Measurements from ENCODE around the gene CD3G.
A peak's percentile ranks its signal among the peaks of the same experiment; 100 is the strongest.

Gene CD3G

DNA sequence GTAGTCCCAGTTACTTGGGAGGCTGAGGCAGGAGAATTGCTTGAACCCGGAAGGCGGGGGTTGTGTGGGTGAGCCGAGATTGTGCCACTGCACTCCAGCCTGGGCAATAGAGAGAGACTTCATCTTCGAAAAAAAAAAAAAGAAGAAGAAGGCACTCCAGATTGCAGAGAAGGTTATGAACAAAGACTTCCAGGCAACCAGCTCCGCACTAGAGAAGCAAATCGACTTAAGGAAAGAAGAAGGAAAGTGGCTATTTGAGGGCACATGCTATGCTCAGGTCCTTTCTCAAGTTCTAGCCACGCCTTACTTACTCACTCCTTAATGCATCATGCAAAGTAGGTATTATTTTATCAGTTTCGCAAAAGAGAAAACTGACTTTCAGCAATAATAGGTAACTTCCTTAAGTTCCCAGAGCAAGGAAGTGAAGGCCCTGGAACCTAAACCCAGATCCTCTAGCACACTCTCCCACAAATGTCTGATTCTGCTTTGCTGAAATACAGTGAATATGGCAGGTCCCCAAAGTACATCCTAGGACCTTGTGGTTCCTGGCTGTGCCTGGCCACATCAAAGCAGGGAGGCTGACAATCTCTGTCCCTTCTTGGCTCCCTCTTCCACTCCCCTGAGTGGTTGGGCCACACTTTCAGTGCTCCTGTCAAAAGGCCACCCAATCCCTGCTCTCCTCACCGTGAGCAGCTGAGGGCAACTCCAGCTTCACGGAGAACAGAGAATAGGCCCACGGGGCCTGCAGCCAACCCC, 25.4 kb upstream of the CD3G start:
- no peak for DNase-seq (ENCODE audit: low spot score)
- peaks cover 0 to 14% (median 0%) of the 10 kb centered on the region in 3 experiments for H3K27me3 ChIP-seq (ENCODE audit: control insufficient read depth in 3 of 3, insufficient read depth in 3 of 3, low read depth in 1 of 3, low read length in 3 of 3)
- H3K36me3 ChIP-seq (replicated peaks in 1 of 2; ENCODE audit: control insufficient read depth in 2 of 2, insufficient read depth in 2 of 2, low read length in 2 of 2), result no peaks in the 10 kb centered on the region
- H3K4me1 ChIP-seq (ENCODE audit: control insufficient read depth in 2 of 2, insufficient read depth in 1 of 2, low read depth in 1 of 2, low read length in 2 of 2), result peaks cover 0 to 18% of the 10 kb centered on the region in 2 donors
- H3K27ac ChIP-seq (replicated peaks; ENCODE audit: low read length), result no peak overlapping the region
- H4K91ac ChIP-seq (ENCODE audit: low read depth, low read length, poor library complexity), result no peak overlapping the region
- no peak overlapping the region for H3K4me3 ChIP-seq (ENCODE audit: low read length in 2 of 2)
- H2BK120ac ChIP-seq (ENCODE audit: low read depth, low read length), result no peak overlapping the region
- H3K79me1 ChIP-seq (ENCODE audit: low read depth, low read length), result no peaks in the 10 kb centered on the region
- H3K23ac ChIP-seq (ENCODE audit: low read depth, low read length, poor library complexity), result no peak overlapping the region
- H3K18ac ChIP-seq (ENCODE audit: low read length), result no peak overlapping the region
- H2BK15ac ChIP-seq (ENCODE audit: low read length), result no peak overlapping the region
- no peak overlapping the region for H2AK5ac ChIP-seq (ENCODE audit: low read depth, low read length)
- no peak overlapping the region for H2AFZ ChIP-seq (ENCODE audit: low read length)
- H3K9ac ChIP-seq (ENCODE audit: low read depth, low read length, poor library complexity), result no peak overlapping the region
- no peak overlapping the region for H3K14ac ChIP-seq (ENCODE audit: low read length)
- H2BK5ac ChIP-seq (ENCODE audit: low read length), result no peak overlapping the region
- no peak overlapping the region for H4K8ac ChIP-seq (ENCODE audit: low read depth, low read length)
- no CpG with 5 or more reads among the region's 11 CpGs for WGBS, 2 donors (ENCODE audit: extremely low coverage in 2 of 2, insufficient read length in 2 of 2, insufficient replicate concordance in 1 of 2)
- peak overlapping the region; percentile 51 for H2BK12ac ChIP-seq (ENCODE audit: low read length)
- H3K4ac ChIP-seq (ENCODE audit: low read length), result no peak overlapping the region
- H3K9me3 ChIP-seq (replicated peaks in 1 of 2; ENCODE audit: control insufficient read depth in 2 of 2, insufficient read depth in 1 of 2, low read depth in 1 of 2, low read length in 2 of 2), result peaks cover 0 to 3% of the 10 kb centered on the region in 2 donors
- no peak overlapping the region for H3K4me2 ChIP-seq (ENCODE audit: insufficient read depth, low read length, poor library complexity, severe bottlenecking)

DNA sequence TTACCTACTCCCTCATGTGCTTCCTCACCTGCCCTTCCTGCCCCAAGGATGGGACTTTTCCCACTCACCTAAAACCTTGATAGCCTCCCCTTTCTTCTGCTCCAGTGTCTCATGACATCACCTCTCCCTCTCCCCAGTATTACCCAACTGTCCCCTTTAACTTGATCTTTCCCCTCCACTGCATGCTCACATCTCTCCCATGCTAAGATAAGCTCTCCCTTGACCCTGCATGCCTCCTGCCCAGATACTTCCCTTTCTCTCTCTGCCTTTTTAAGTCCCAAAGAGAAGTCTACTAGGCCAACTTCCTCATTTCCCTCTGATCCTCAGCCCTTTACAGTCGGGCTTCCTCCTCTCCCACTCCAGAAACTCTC, 24.8 kb upstream of the CD3G start:
- Histone ChIP-seq H4K91ac (ENCODE audit: low read depth, low read length, poor library complexity) (no peak overlapping the region), H3K4ac (ENCODE audit: low read length) (no peak overlapping the region), H3K9me3 (replicated peaks in 1 of 2; ENCODE audit: control insufficient read depth in 2 of 2, insufficient read depth in 1 of 2, low read depth in 1 of 2, low read length in 2 of 2) (peaks cover 0 to 4% of the 10 kb centered on the region in 2 donors), H3K36me3 (replicated peaks in 1 of 2; ENCODE audit: control insufficient read depth in 2 of 2, insufficient read depth in 2 of 2, low read length in 2 of 2) (no peaks in the 10 kb centered on the region), H3K4me1 (ENCODE audit: control insufficient read depth in 2 of 2, insufficient read depth in 1 of 2, low read depth in 1 of 2, low read length in 2 of 2) (peaks cover 0 to 18% of the 10 kb centered on the region in 2 donors), H3K23ac (ENCODE audit: low read depth, low read length, poor library complexity) (no peak overlapping the region), H3K9ac (ENCODE audit: low read depth, low read length, poor library complexity) (no peak overlapping the region), H3K27me3 (ENCODE audit: control insufficient read depth in 3 of 3, insufficient read depth in 3 of 3, low read depth in 1 of 3, low read length in 3 of 3) (peaks cover 0 to 11% (median 0%) of the 10 kb centered on the region in 3 experiments), H3K4me3 (ENCODE audit: low read length in 2 of 2) (no peak overlapping the region), H2BK5ac (ENCODE audit: low read length) (no peak overlapping the region), H3K79me1 (ENCODE audit: low read depth, low read length) (no peaks in the 10 kb centered on the region), H3K4me2 (ENCODE audit: insufficient read depth, low read length, poor library complexity, severe bottlenecking) (no peak overlapping the region), H2BK120ac (ENCODE audit: low read depth, low read length) (no peak overlapping the region), H2BK15ac (ENCODE audit: low read length) (no peak overlapping the region), H3K18ac (ENCODE audit: low read length) (no peak overlapping the region), H3K27ac (replicated peaks; ENCODE audit: low read length) (no peak overlapping the region), H2AK5ac (ENCODE audit: low read depth, low read length) (no peak overlapping the region), H2BK12ac (ENCODE audit: low read length) (no peak overlapping the region), H2AFZ (ENCODE audit: low read length) (no peak overlapping the region), H4K8ac (ENCODE audit: low read depth, low read length) (no peak overlapping the region), H3K14ac (ENCODE audit: low read length) (no peak overlapping the region)
- WGBS, 2 donors (ENCODE audit: extremely low coverage in 2 of 2, insufficient read length in 2 of 2, insufficient replicate concordance in 1 of 2), result no CpG with 5 or more reads among the region's 1 CpG
- no peak for DNase-seq (ENCODE audit: low spot score)

- Histone ChIP-seq H2BK5ac (ENCODE audit: low read length) (no peak overlapping the region), H3K27ac (replicated peaks; ENCODE audit: low read length) (no peak overlapping the region), H3K4me3 (ENCODE audit: low read length in 2 of 2) (no peak overlapping the region), H2AFZ (ENCODE audit: low read length) (no peak overlapping the region), H4K91ac (ENCODE audit: low read depth, low read length, poor library complexity) (no peak overlapping the region), H3K4me1 (ENCODE audit: control insufficient read depth in 2 of 2, insufficient read depth in 1 of 2, low read depth in 1 of 2, low read length in 2 of 2) (peaks cover 0 to 11% of the 10 kb centered on the region in 2 donors), H4K8ac (ENCODE audit: low read depth, low read length) (no peak overlapping the region), H3K9me3 (replicated peaks in 1 of 2; ENCODE audit: control insufficient read depth in 2 of 2, insufficient read depth in 1 of 2, low read depth in 1 of 2, low read length in 2 of 2) (peaks cover 0 to 4% of the 10 kb centered on the region in 2 donors), H3K18ac (ENCODE audit: low read length) (no peak overlapping the region), H3K4ac (ENCODE audit: low read length) (no peak overlapping the region), H3K4me2 (ENCODE audit: insufficient read depth, low read length, poor library complexity, severe bottlenecking) (no peak overlapping the region), H2BK120ac (ENCODE audit: low read depth, low read length) (no peak overlapping the region), H3K79me1 (ENCODE audit: low read depth, low read length) (no peaks in the 10 kb centered on the region), H2BK15ac (ENCODE audit: low read length) (no peak overlapping the region), H3K27me3 (ENCODE audit: control insufficient read depth in 3 of 3, insufficient read depth in 3 of 3, low read depth in 1 of 3, low read length in 3 of 3) (peaks cover 0 to 11% (median 0%) of the 10 kb centered on the region in 3 experiments), H3K36me3 (replicated peaks in 1 of 2; ENCODE audit: control insufficient read depth in 2 of 2, insufficient read depth in 2 of 2, low read length in 2 of 2) (no peaks in the 10 kb centered on the region), H3K23ac (ENCODE audit: low read depth, low read length, poor library complexity) (no peak overlapping the region), H2AK5ac (ENCODE audit: low read depth, low read length) (no peak overlapping the region), H3K14ac (ENCODE audit: low read length) (no peak overlapping the region), H2BK12ac (ENCODE audit: low read length) (no peak overlapping the region), H3K9ac (ENCODE audit: low read depth, low read length, poor library complexity) (no peak overlapping the region)
- DNase-seq (ENCODE audit: low spot score), result no peak
- no CpG with 5 or more reads among the region's 3 CpGs for WGBS, 2 donors (ENCODE audit: extremely low coverage in 2 of 2, insufficient read length in 2 of 2, insufficient replicate concordance in 1 of 2)
Observed at GRCh38 chr11:118320515-118320914, 23.6 kb upstream of the CD3G start.

GRCh38 chr11:118321386-118322082, 22.6 kb upstream of the CD3G start:
- no CpG with 5 or more reads among the region's 5 CpGs for WGBS, 2 donors (ENCODE audit: extremely low coverage in 2 of 2, insufficient read length in 2 of 2, insufficient replicate concordance in 1 of 2)
- H2BK12ac ChIP-seq (ENCODE audit: low read length), result no peak overlapping the region

More at GRCh38 chr11:118321386-118322082, 22.6 kb upstream of the CD3G start:
- no peak overlapping the region for H2AK5ac ChIP-seq (ENCODE audit: low read depth, low read length)
- no peak overlapping the region for H3K23ac ChIP-seq (ENCODE audit: low read depth, low read length, poor library complexity)
- H3K36me3 ChIP-seq (replicated peaks in 1 of 2; ENCODE audit: control insufficient read depth in 2 of 2, insufficient read depth in 2 of 2, low read length in 2 of 2), result no peaks in the 10 kb centered on the region
- H3K18ac ChIP-seq (ENCODE audit: low read length), result no peak overlapping the region
- H4K8ac ChIP-seq (ENCODE audit: low read depth, low read length), result no peak overlapping the region
- H3K4ac ChIP-seq (ENCODE audit: low read length), result no peak overlapping the region
- H4K91ac ChIP-seq (ENCODE audit: low read depth, low read length, poor library complexity), result no peak overlapping the region
- H3K4me2 ChIP-seq (ENCODE audit: insufficient read depth, low read length, poor library complexity, severe bottlenecking), result no peak overlapping the region
- H3K9me3 ChIP-seq (replicated peaks in 1 of 2; ENCODE audit: control insufficient read depth in 2 of 2, insufficient read depth in 1 of 2, low read depth in 1 of 2, low read length in 2 of 2), result peaks cover 0 to 4% of the 10 kb centered on the region in 2 donors
- no peak for DNase-seq (ENCODE audit: low spot score)
- no peak overlapping the region for H3K4me3 ChIP-seq (ENCODE audit: low read length in 2 of 2)
- no peak overlapping the region for H2BK15ac ChIP-seq (ENCODE audit: low read length)
- H3K4me1 ChIP-seq (ENCODE audit: control insufficient read depth in 2 of 2, insufficient read depth in 1 of 2, low read depth in 1 of 2, low read length in 2 of 2), result peaks cover 0 to 4% of the 10 kb centered on the region in 2 donors
- H3K27ac ChIP-seq (replicated peaks; ENCODE audit: low read length), result no peak overlapping the region
- H3K27me3 ChIP-seq (ENCODE audit: control insufficient read depth in 3 of 3, insufficient read depth in 3 of 3, low read depth in 1 of 3, low read length in 3 of 3), result peaks cover 0 to 9% (median 0%) of the 10 kb centered on the region in 3 experiments
- H3K14ac ChIP-seq (ENCODE audit: low read length), result no peak overlapping the region
- no peak overlapping the region for H2AFZ ChIP-seq (ENCODE audit: low read length)
- H2BK120ac ChIP-seq (ENCODE audit: low read depth, low read length), result no peak overlapping the region
- H3K9ac ChIP-seq (ENCODE audit: low read depth, low read length, poor library complexity), result no peak overlapping the region
- no peak overlapping the region for H2BK5ac ChIP-seq (ENCODE audit: low read length)
- H3K79me1 ChIP-seq (ENCODE audit: low read depth, low read length), result no peaks in the 10 kb centered on the region

Measured in neuronal stem cell (in vitro differentiated cells).